WTC11 (cell line): ENCODE data around the gene COL26A1. TPM values are rescaled to one million over a fixed set of nuclear protein-coding genes. Genes with fewer than 3 reads are reported as not detected.
A peak's percentile ranks its signal among the peaks of the same experiment; 100 is the strongest.
"Not testable (repeated sequence)": the region's sequence is repeated elsewhere in the genome, so short reads cannot be mapped to it uniquely, and the experiment has no call there.

Source experiments
- ATAC-seq: fragments of 200-7000 bp; cut with Tn5 transposase; 2 replicates; pipeline ENCODE4 v1.10.0; 2021; ENCODE audit warnings: mild to moderate bottlenecking, moderate library complexity
- CTCF ChIA-PET: fragments of 300-600 bp; sonication (Branson Sonifier 250); formaldehyde crosslinking; loops from one replicate; lab custom pipeline; 2021; ENCODE audit warnings: antibody characterized with exemption; lab: Charles Lee
- POLR2A ChIA-PET: fragments of 350-600 bp; sonication (Branson Sonifier 250); formaldehyde crosslinking; loops from one replicate; lab custom pipeline; 2021; ENCODE audit warnings: antibody characterized with exemption; lab: Charles Lee
- DNase-seq: peaks from one replicate; pipeline ENCODE4 v3.0.0; 2021; ENCODE audit warnings: low spot score
- H3K27ac Mint-ChIP-seq: 2 replicates; pipeline ENCODE4 v1.8.0; 2021; ENCODE audit warnings: mixed read lengths
- H3K27me3 Mint-ChIP-seq: 2 replicates; pipeline ENCODE4 v1.8.0; 2021; ENCODE audit warnings: low read depth, mild to moderate bottlenecking, moderate library complexity, mixed read lengths
- H3K36me3 Mint-ChIP-seq: 2 replicates; pipeline ENCODE4 v1.8.0; 2021; ENCODE audit warnings: mixed read lengths
- H3K4me1 Mint-ChIP-seq: 2 replicates; pipeline ENCODE4 v1.8.0; 2022; ENCODE audit warnings: mixed read lengths
- H3K4me3 Mint-ChIP-seq: 2 replicates; pipeline ENCODE4 v1.8.0; 2021; ENCODE audit warnings: mild to moderate bottlenecking, moderate library complexity, mixed read lengths
- H3K9me3 Mint-ChIP-seq: 2 replicates; pipeline ENCODE4 v1.8.0; 2021; ENCODE audit warnings: mixed read lengths
- ATF1 ChIP-seq: sonication (generic); formaldehyde crosslinking; IDR thresholded peaks from 2 replicates; pipeline ENCODE4 v1.8.1; 2023; ENCODE audit warnings: mild to moderate bottlenecking, moderate library complexity, missing genetic modification reagents
- ELF4 ChIP-seq: sonication (generic); formaldehyde crosslinking; IDR thresholded peaks from 2 replicates; pipeline ENCODE4 v1.8.1; 2022; ENCODE audit warnings: low read depth, mild to moderate bottlenecking, moderate library complexity, missing genetic modification reagents
- FOXJ3 ChIP-seq: sonication (generic); formaldehyde crosslinking; IDR thresholded peaks from 2 replicates; pipeline ENCODE4 v1.9.0; 2021; ENCODE audit warnings: missing genetic modification reagents, mild to moderate bottlenecking, borderline replicate concordance
- FOXP1 ChIP-seq: sonication (generic); formaldehyde crosslinking; IDR thresholded peaks from 2 replicates; pipeline ENCODE4 v1.8.0; 2022; ENCODE audit warnings: missing genetic modification reagents, mild to moderate bottlenecking, moderate library complexity, borderline replicate concordance
- IRF2 ChIP-seq: sonication (generic); formaldehyde crosslinking; IDR thresholded peaks from 2 replicates; pipeline ENCODE4 v1.8.0; 2022; ENCODE audit warnings: low read depth, missing genetic modification reagents, borderline replicate concordance
- JAZF1 ChIP-seq: fragments of 250-450 bp; sonication (Bioruptor Pico); IDR thresholded peaks from 2 replicates; pipeline ENCODE4 v1.9.0; 2021; ENCODE audit warnings: moderate library complexity, mild to moderate bottlenecking, inconsistent platforms
- NFE2L1 ChIP-seq: sonication (generic); formaldehyde crosslinking; IDR thresholded peaks from 2 replicates; pipeline ENCODE4 v1.8.1; 2023; ENCODE audit warnings: missing genetic modification reagents
- NR1H2 ChIP-seq: sonication (generic); formaldehyde crosslinking; IDR thresholded peaks from 2 replicates; pipeline ENCODE4 v1.9.0; 2021; ENCODE audit warnings: mild to moderate bottlenecking, moderate library complexity, missing genetic modification reagents
- NR3C1 ChIP-seq: sonication (generic); formaldehyde crosslinking; conservative IDR thresholded peaks from 2 replicates; pipeline ENCODE4 v1.8.1; 2023; ENCODE audit warnings: low read depth, mild to moderate bottlenecking, missing genetic modification reagents
- SMAD4 ChIP-seq: sonication (generic); formaldehyde crosslinking; IDR thresholded peaks from 2 replicates; pipeline ENCODE4 v1.8.0; 2022; ENCODE audit warnings: mild to moderate bottlenecking, missing genetic modification reagents
- SOX15 ChIP-seq: fragments of 250-450 bp; sonication (Bioruptor Pico); IDR thresholded peaks from 2 replicates; pipeline ENCODE4 v1.9.0; 2021; ENCODE audit warnings: mild to moderate bottlenecking
- TCF7 ChIP-seq: sonication (generic); formaldehyde crosslinking; IDR thresholded peaks from 2 replicates; pipeline ENCODE4 v1.8.0; 2022; ENCODE audit warnings: mild to moderate bottlenecking, low read depth, missing genetic modification reagents, moderate library complexity
- TEAD1 ChIP-seq: sonication (generic); formaldehyde crosslinking; IDR thresholded peaks from 2 replicates; pipeline ENCODE4 v1.8.0; 2022; ENCODE audit warnings: mild to moderate bottlenecking, missing genetic modification reagents
- TEAD4 ChIP-seq: sonication (generic); formaldehyde crosslinking; IDR thresholded peaks from 2 replicates; pipeline ENCODE4 v1.8.0; 2022; ENCODE audit warnings: mild to moderate bottlenecking, missing genetic modification reagents
- ZNF263 ChIP-seq: sonication (generic); formaldehyde crosslinking; IDR thresholded peaks from 2 replicates; pipeline ENCODE4 v1.8.1; 2022; ENCODE audit warnings: low read depth, mild to moderate bottlenecking, moderate library complexity, missing genetic modification reagents
- ZNF317 ChIP-seq: sonication (generic); formaldehyde crosslinking; IDR thresholded peaks from 2 replicates; pipeline ENCODE4 v1.8.1; 2023; ENCODE audit warnings: low read depth, mild to moderate bottlenecking, moderate library complexity, missing genetic modification reagents, borderline replicate concordance
- ZNF396 ChIP-seq: fragments of 250-450 bp; sonication (Bioruptor Pico); IDR thresholded peaks from 2 replicates; pipeline ENCODE4 v1.8.0; 2021; ENCODE audit warnings: mild to moderate bottlenecking, moderate library complexity, borderline replicate concordance
- total RNA-seq: library from RNA; stranded (reverse); gene quantifications from 3 replicates; pipeline ENCODE4 v1.2.3, GENCODE V29; 2021
- TF ChIP-seq, protein P1 (sequence below): fragments of 250-450 bp; sonication (Bioruptor Pico); IDR thresholded peaks from 2 replicates; pipeline ENCODE4 v1.9.0; 2021; ENCODE audit warnings: mild to moderate bottlenecking, borderline replicate concordance
- TF ChIP-seq, protein P2 (sequence below): fragments of 250-450 bp; sonication (Bioruptor Pico); IDR thresholded peaks from 2 replicates; pipeline ENCODE4 v1.9.0; 2021; ENCODE audit warnings: mild to moderate bottlenecking
- TF ChIP-seq, protein P3 (sequence below): sonication (generic); formaldehyde crosslinking; IDR thresholded peaks from 2 replicates; pipeline ENCODE4 v1.8.0; 2022; ENCODE audit warnings: mild to moderate bottlenecking, missing genetic modification reagents
- TF ChIP-seq, protein P4 (sequence below): sonication (generic); formaldehyde crosslinking; IDR thresholded peaks from 2 replicates; pipeline ENCODE4 v1.8.1; 2022; ENCODE audit warnings: low read depth, mild to moderate bottlenecking, moderate library complexity, missing genetic modification reagents, borderline replicate concordance

COL26A1 gene
- total RNA-seq, 1 experiment from 2014 or later, result 64.4 TPM

DNA sequence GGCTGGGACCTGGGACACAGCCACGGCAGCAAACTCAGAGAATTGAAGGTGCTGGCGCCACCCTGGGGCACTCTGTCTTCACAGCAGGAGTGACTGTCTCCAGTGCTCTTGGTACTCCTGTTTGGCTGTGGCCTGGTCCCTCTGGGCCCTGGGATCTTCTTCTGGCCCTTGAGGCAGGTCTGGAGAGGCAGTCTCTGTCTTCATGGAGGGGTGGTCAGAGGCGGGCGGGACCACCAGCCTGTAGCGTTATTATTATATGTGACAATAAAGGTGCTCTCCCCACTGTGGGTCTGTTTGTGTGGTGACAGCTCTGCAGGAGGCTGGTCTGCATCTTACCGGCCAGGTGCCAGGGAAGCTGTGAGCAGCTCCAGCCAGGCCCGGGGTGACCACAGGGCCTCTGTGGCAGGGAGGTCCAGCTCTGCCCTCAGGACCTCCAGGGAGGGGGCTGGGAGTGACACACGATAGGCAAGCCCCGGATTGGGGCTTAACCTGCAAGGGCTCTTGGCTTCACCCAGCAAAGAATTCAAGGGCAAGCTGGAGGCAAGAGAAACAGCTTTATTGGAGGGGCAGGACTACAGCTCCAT, 196.2 kb downstream of the COL26A1 start (continued):
- TF ChIP-seq, protein P1, sequence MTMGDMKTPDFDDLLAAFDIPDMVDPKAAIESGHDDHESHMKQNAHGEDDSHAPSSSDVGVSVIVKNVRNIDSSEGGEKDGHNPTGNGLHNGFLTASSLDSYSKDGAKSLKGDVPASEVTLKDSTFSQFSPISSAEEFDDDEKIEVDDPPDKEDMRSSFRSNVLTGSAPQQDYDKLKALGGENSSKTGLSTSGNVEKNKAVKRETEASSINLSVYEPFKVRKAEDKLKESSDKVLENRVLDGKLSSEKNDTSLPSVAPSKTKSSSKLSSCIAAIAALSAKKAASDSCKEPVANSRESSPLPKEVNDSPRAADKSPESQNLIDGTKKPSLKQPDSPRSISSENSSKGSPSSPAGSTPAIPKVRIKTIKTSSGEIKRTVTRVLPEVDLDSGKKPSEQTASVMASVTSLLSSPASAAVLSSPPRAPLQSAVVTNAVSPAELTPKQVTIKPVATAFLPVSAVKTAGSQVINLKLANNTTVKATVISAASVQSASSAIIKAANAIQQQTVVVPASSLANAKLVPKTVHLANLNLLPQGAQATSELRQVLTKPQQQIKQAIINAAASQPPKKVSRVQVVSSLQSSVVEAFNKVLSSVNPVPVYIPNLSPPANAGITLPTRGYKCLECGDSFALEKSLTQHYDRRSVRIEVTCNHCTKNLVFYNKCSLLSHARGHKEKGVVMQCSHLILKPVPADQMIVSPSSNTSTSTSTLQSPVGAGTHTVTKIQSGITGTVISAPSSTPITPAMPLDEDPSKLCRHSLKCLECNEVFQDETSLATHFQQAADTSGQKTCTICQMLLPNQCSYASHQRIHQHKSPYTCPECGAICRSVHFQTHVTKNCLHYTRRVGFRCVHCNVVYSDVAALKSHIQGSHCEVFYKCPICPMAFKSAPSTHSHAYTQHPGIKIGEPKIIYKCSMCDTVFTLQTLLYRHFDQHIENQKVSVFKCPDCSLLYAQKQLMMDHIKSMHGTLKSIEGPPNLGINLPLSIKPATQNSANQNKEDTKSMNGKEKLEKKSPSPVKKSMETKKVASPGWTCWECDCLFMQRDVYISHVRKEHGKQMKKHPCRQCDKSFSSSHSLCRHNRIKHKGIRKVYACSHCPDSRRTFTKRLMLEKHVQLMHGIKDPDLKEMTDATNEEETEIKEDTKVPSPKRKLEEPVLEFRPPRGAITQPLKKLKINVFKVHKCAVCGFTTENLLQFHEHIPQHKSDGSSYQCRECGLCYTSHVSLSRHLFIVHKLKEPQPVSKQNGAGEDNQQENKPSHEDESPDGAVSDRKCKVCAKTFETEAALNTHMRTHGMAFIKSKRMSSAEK (CRISPR knock-in tag), result no peak
- TF ChIP-seq TCF7 (CRISPR knock-in tag) (no peak), NFE2L1 (CRISPR knock-in tag) (no peak), ZNF317 (CRISPR knock-in tag) (no peak), SMAD4 (CRISPR knock-in tag) (no peak), FOXJ3 (no peak), NR3C1 (CRISPR knock-in tag) (no peak)
- TF ChIP-seq, protein P2, sequence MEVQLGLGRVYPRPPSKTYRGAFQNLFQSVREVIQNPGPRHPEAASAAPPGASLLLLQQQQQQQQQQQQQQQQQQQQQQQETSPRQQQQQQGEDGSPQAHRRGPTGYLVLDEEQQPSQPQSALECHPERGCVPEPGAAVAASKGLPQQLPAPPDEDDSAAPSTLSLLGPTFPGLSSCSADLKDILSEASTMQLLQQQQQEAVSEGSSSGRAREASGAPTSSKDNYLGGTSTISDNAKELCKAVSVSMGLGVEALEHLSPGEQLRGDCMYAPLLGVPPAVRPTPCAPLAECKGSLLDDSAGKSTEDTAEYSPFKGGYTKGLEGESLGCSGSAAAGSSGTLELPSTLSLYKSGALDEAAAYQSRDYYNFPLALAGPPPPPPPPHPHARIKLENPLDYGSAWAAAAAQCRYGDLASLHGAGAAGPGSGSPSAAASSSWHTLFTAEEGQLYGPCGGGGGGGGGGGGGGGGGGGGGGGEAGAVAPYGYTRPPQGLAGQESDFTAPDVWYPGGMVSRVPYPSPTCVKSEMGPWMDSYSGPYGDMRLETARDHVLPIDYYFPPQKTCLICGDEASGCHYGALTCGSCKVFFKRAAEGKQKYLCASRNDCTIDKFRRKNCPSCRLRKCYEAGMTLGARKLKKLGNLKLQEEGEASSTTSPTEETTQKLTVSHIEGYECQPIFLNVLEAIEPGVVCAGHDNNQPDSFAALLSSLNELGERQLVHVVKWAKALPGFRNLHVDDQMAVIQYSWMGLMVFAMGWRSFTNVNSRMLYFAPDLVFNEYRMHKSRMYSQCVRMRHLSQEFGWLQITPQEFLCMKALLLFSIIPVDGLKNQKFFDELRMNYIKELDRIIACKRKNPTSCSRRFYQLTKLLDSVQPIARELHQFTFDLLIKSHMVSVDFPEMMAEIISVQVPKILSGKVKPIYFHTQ (CRISPR knock-in tag), result no peak

DNA sequence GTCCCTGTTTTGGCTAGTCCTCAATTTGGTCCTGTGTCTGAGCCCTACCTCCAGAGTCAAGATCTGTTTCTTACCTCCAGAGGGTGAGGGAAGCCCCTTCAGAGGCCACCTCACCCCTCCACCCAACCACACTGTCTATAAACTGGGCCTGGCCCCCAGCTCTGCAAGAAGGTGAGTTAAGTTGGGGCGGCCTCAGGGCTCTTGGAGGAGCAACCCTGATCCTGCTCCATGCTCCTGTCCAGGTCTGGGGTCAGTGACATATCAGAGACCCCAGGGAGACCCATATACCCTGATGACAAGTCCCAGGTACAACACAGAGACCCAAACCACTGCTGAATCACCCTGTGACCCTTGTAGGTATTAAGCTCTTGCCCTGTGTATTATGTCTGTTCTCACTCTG, 196.9 kb downstream of the COL26A1 start:
- H3K36me3 Mint-ChIP-seq, result no peaks in the 10 kb centered on the region
- DNase-seq, result no peak
- H3K27ac Mint-ChIP-seq, result 0 out of 2 replicates have a peak overlapping the region, but pooled peaks have one; percentile 33
- POLR2A ChIA-PET, result no interaction called here
- no peak overlapping the region for H3K4me3 Mint-ChIP-seq
- peaks cover 22% of the 10 kb centered on the region for H3K4me1 Mint-ChIP-seq
- no peak for ATAC-seq
- no peak for TF ChIP-seq NR1H2
- TF ChIP-seq FOXP1 (CRISPR knock-in tag), result no peak
- no peak for TF ChIP-seq ZNF263
- TF ChIP-seq ATF1 (CRISPR knock-in tag), result no peak
- no peaks in the 10 kb centered on the region for H3K27me3 Mint-ChIP-seq
- no peaks in the 10 kb centered on the region for H3K9me3 Mint-ChIP-seq
- CTCF ChIA-PET, result interaction anchor here (0.8 to 2.6 kb wide), 5 partner anchors 14 to 43 kb away, joined by 3 to 16 read pairs (median 4); no protein-coding TSS in a partner anchor

DNA sequence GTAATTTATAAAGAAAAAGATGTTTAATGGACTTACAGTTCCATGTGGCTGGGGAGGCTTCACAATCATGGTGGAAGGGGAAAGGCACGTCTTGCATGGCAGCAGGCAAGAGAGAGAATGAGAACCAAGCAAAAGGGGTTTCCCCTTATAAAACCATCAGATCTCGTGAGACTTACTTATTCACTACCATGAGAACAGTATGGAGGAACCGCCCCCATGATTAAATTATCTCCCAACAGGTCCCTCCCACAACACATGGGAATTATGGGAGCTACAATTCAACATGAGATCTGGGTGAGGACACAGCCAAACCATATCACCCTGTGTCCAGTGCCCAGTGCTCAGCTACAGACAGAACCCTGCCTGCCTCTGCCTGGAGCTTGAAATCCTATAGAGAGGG, 197.3 kb downstream of the COL26A1 start:
- POLR2A ChIA-PET, result interaction anchor here (0.5 kb wide), 1 partner anchor 56 kb away, joined by 4 read pairs; no protein-coding TSS in a partner anchor
- H3K9me3 Mint-ChIP-seq, CTCF ChIA-PET, H3K27me3 Mint-ChIP-seq, ATAC-seq, H3K36me3 Mint-ChIP-seq, DNase-seq, H3K4me3 Mint-ChIP-seq: not testable (repeated sequence)
- H3K4me1 Mint-ChIP-seq, result peaks cover 26% of the 10 kb centered on the region
- 0 out of 2 replicates have a peak overlapping the region, but pooled peaks have one; percentile 33 for H3K27ac Mint-ChIP-seq

DNA sequence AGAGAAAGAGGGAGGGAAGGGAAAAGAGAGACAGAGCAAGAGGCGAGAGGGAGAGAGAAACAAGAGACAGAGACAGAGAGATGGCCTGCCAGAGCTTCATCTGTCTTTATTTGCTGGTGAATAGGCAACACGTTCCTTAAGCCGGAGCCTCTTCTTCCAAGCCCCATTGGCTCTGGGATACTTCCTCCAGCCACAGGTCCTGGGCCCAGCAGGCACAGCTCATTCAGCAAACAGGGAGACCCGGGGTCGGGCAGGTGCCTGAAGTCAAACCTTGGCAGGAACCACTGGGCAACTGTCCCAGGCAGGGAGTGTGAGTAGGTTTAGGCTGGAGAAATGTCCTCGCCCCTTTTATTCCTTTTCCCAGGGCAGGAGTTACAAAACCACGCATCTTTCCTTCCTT, 198.2 kb downstream of the COL26A1 start:
- ATAC-seq (no peak), DNase-seq (no peak)
- peaks cover 2% of the 10 kb centered on the region; the same call in 1 of the 2 replicates for H3K27me3 Mint-ChIP-seq
- no peak overlapping the region for H3K27ac Mint-ChIP-seq
- peaks cover 34% of the 10 kb centered on the region for H3K4me1 Mint-ChIP-seq
- no peaks in the 10 kb centered on the region for H3K36me3 Mint-ChIP-seq
- CTCF ChIA-PET, result interaction anchor here (0.6 kb wide), 1 partner anchor 18 kb away, joined by 3 read pairs; no protein-coding TSS in a partner anchor
- no peak overlapping the region for H3K4me3 Mint-ChIP-seq
- H3K9me3 Mint-ChIP-seq, result peaks cover 4% of the 10 kb centered on the region; the same call in 1 of the 2 replicates
- POLR2A ChIA-PET, result interaction anchor here (0.5 to 1.0 kb wide), 2 partner anchors 14 to 55 kb away, joined by 3 to 4 read pairs; no protein-coding TSS in a partner anchor
- TF ChIP-seq, protein P3, sequence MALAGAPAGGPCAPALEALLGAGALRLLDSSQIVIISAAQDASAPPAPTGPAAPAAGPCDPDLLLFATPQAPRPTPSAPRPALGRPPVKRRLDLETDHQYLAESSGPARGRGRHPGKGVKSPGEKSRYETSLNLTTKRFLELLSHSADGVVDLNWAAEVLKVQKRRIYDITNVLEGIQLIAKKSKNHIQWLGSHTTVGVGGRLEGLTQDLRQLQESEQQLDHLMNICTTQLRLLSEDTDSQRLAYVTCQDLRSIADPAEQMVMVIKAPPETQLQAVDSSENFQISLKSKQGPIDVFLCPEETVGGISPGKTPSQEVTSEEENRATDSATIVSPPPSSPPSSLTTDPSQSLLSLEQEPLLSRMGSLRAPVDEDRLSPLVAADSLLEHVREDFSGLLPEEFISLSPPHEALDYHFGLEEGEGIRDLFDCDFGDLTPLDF (CRISPR knock-in tag), result no peak
- TF ChIP-seq NR3C1 (CRISPR knock-in tag) (no peak), TEAD1 (CRISPR knock-in tag) (no peak), JAZF1 (no peak), SOX15 (CRISPR knock-in tag) (no peak), TEAD4 (CRISPR knock-in tag) (no peak), IRF2 (CRISPR knock-in tag) (no peak), ZNF396 (CRISPR knock-in tag) (no peak), ELF4 (CRISPR knock-in tag) (no peak)
- TF ChIP-seq, protein P4, sequence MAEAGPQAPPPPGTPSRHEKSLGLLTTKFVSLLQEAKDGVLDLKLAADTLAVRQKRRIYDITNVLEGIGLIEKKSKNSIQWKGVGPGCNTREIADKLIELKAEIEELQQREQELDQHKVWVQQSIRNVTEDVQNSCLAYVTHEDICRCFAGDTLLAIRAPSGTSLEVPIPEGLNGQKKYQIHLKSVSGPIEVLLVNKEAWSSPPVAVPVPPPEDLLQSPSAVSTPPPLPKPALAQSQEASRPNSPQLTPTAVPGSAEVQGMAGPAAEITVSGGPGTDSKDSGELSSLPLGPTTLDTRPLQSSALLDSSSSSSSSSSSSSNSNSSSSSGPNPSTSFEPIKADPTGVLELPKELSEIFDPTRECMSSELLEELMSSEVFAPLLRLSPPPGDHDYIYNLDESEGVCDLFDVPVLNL, result no peak
